ENCODE data around the gene MEIS2.

The MEIS2 gene

GRCh38 chr15:36996121-36996520, 104.2 kb downstream of the MEIS2 start:
- Histone ChIP-seq H3K4me1 (ENCODE audit: control insufficient read depth, insufficient read depth, low read length) (no peaks in the 10 kb centered on the region), H3K4me3 (ENCODE audit: low read depth, low read length) (no peak overlapping the region), H3K9me3 (ENCODE audit: control insufficient read depth, insufficient read depth, low read depth, low read length) (no peaks in the 10 kb centered on the region), H3K36me3 (ENCODE audit: control insufficient read depth in 2 of 2, insufficient read depth in 1 of 2, low read length in 2 of 2) (no peaks in the 10 kb centered on the region), H3K27ac (ENCODE audit: extremely low read depth, low read depth, low read length) (no peak overlapping the region)
- POLR2A ChIA-PET = no interaction called here
- TF ChIP-seq ELK4 (IDR thresholded peaks at IDR 0.05; ENCODE audit: borderline replicate concordance, low read depth, low read length) (no peak), GLIS1 (tag by site-specific recombination; IDR thresholded peaks at IDR 0.05) (no peak), ZNF155 (tag by site-specific recombination; IDR thresholded peaks at IDR 0.05) (no peak), ZNF670 (tag by site-specific recombination; IDR thresholded peaks at IDR 0.05; ENCODE audit: low read depth) (no peak), GLIS2 (tag by site-specific recombination; IDR thresholded peaks at IDR 0.05) (no peak), ZNF114 (tag by site-specific recombination; IDR thresholded peaks at IDR 0.05) (no peak), ZNF2 (tag by site-specific recombination; IDR thresholded peaks at IDR 0.05) (no peak), ZNF248 (tag by site-specific recombination; IDR thresholded peaks at IDR 0.05) (no peak), ZNF837 (tag by site-specific recombination; IDR thresholded peaks at IDR 0.05) (no peak), ZNF529 (tag by site-specific recombination; IDR thresholded peaks at IDR 0.05; ENCODE audit: insufficient replicate concordance) (no peak), ZNF76 (tag by site-specific recombination; IDR thresholded peaks at IDR 0.05; ENCODE audit: borderline replicate concordance, low read depth) (no peak), ZNF629 (tag by site-specific recombination; IDR thresholded peaks at IDR 0.05) (no peak), HOXD13 (CRISPR knock-in tag; IDR thresholded peaks at IDR 0.05; ENCODE audit: borderline replicate concordance) (no peak)
- TF ChIP-seq, protein P1, sequence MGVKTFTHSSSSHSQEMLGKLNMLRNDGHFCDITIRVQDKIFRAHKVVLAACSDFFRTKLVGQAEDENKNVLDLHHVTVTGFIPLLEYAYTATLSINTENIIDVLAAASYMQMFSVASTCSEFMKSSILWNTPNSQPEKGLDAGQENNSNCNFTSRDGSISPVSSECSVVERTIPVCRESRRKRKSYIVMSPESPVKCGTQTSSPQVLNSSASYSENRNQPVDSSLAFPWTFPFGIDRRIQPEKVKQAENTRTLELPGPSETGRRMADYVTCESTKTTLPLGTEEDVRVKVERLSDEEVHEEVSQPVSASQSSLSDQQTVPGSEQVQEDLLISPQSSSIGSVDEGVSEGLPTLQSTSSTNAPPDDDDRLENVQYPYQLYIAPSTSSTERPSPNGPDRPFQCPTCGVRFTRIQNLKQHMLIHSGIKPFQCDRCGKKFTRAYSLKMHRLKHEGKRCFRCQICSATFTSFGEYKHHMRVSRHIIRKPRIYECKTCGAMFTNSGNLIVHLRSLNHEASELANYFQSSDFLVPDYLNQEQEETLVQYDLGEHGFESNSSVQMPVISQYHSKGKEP (tag by site-specific recombination; IDR thresholded peaks at IDR 0.05) = no peak
- TF ChIP-seq, protein P2, sequence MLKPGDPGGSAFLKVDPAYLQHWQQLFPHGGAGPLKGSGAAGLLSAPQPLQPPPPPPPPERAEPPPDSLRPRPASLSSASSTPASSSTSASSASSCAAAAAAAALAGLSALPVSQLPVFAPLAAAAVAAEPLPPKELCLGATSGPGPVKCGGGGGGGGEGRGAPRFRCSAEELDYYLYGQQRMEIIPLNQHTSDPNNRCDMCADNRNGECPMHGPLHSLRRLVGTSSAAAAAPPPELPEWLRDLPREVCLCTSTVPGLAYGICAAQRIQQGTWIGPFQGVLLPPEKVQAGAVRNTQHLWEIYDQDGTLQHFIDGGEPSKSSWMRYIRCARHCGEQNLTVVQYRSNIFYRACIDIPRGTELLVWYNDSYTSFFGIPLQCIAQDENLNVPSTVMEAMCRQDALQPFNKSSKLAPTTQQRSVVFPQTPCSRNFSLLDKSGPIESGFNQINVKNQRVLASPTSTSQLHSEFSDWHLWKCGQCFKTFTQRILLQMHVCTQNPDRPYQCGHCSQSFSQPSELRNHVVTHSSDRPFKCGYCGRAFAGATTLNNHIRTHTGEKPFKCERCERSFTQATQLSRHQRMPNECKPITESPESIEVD (tag by site-specific recombination; IDR thresholded peaks at IDR 0.05) = no peak
- CTCF ChIA-PET = interaction anchor here (0.5 kb wide), 1 partner anchor 1311 kb away, joined by 4 read pairs; no protein-coding TSS in a partner anchor

DNA sequence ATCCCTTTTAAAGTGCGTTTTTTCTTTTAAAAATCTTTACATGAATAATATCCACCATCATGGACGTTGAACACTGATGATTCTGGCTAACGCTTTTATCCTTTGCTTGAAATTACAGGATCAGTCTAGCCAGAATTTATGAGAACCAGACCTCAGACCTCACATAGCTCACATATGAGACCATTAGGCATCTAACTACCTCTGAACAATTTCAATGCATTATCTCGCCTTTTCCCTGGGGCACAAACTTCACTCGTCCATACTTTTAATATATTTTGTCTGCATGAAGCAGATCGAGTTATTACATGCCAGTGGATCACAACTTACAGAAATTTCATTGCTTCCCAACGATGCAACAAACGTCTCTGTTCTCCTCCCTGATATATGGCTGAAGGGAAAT, 105.6 kb downstream of the MEIS2 start:
- Histone ChIP-seq H3K36me3 (ENCODE audit: control insufficient read depth in 2 of 2, insufficient read depth in 1 of 2, low read length in 2 of 2) (no peaks in the 10 kb centered on the region), H3K27ac (ENCODE audit: extremely low read depth, low read depth, low read length) (no peak overlapping the region), H3K9me3 (ENCODE audit: control insufficient read depth, insufficient read depth, low read depth, low read length) (no peaks in the 10 kb centered on the region), H3K4me3 (ENCODE audit: low read depth, low read length) (no peak overlapping the region), H3K4me1 (ENCODE audit: control insufficient read depth, insufficient read depth, low read length) (no peaks in the 10 kb centered on the region)
- TF ChIP-seq BCL11A (tag by site-specific recombination; IDR thresholded peaks at IDR 0.05; ENCODE audit: low read depth) = no peak
- no peak for TF ChIP-seq ZBTB21 (tag by site-specific recombination; IDR thresholded peaks at IDR 0.05)
- TF ChIP-seq IKZF3 (tag by site-specific recombination; IDR thresholded peaks at IDR 0.05) = no peak
- ChIA-PET POLR2A (no interaction called here), CTCF (no interaction called here)

DNA sequence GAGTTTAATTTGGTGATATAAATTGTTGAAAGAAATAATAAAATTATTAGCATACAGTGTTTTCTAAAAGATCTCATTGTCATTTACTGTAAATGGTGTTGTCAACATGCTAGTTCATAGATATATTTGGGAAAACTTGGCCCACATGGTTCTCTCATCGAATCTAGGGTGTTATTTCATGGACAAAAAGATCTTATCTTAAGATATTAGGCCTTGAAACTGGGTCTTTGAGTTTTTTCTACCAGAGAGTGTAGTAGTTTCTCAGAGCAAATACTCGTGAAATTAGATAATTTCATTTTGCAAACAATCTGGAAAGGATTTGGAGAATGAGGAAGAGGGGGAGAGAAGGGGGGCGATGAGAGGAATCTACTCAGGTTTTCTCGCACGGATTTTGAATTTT, 107.9 kb downstream of the MEIS2 start:
- POLR2A ChIA-PET = no interaction called here
- Histone ChIP-seq H3K9me3 (ENCODE audit: control insufficient read depth, insufficient read depth, low read depth, low read length) (no peaks in the 10 kb centered on the region), H3K27ac (ENCODE audit: extremely low read depth, low read depth, low read length) (no peak overlapping the region), H3K4me1 (ENCODE audit: control insufficient read depth, insufficient read depth, low read length) (no peaks in the 10 kb centered on the region), H3K36me3 (ENCODE audit: control insufficient read depth in 2 of 2, insufficient read depth in 1 of 2, low read length in 2 of 2) (no peaks in the 10 kb centered on the region), H3K4me3 (ENCODE audit: low read depth, low read length) (no peak overlapping the region)
- TF ChIP-seq HOXD13 (CRISPR knock-in tag; IDR thresholded peaks at IDR 0.05; ENCODE audit: borderline replicate concordance) = no peak
- no peak for TF ChIP-seq ZSCAN30 (tag by site-specific recombination; IDR thresholded peaks at IDR 0.05)
- TF ChIP-seq ZNF391 (tag by site-specific recombination; IDR thresholded peaks at IDR 0.05; ENCODE audit: borderline replicate concordance, low read depth) = no peak
- TF ChIP-seq ZNF335 (tag by site-specific recombination; conservative IDR thresholded peaks at IDR 0.05) = no peak
- TF ChIP-seq, protein P3, sequence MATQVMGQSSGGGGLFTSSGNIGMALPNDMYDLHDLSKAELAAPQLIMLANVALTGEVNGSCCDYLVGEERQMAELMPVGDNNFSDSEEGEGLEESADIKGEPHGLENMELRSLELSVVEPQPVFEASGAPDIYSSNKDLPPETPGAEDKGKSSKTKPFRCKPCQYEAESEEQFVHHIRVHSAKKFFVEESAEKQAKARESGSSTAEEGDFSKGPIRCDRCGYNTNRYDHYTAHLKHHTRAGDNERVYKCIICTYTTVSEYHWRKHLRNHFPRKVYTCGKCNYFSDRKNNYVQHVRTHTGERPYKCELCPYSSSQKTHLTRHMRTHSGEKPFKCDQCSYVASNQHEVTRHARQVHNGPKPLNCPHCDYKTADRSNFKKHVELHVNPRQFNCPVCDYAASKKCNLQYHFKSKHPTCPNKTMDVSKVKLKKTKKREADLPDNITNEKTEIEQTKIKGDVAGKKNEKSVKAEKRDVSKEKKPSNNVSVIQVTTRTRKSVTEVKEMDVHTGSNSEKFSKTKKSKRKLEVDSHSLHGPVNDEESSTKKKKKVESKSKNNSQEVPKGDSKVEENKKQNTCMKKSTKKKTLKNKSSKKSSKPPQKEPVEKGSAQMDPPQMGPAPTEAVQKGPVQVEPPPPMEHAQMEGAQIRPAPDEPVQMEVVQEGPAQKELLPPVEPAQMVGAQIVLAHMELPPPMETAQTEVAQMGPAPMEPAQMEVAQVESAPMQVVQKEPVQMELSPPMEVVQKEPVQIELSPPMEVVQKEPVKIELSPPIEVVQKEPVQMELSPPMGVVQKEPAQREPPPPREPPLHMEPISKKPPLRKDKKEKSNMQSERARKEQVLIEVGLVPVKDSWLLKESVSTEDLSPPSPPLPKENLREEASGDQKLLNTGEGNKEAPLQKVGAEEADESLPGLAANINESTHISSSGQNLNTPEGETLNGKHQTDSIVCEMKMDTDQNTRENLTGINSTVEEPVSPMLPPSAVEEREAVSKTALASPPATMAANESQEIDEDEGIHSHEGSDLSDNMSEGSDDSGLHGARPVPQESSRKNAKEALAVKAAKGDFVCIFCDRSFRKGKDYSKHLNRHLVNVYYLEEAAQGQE (tag by site-specific recombination; IDR thresholded peaks at IDR 0.05) = no peak
- TF ChIP-seq KLF9 (tag by site-specific recombination; IDR thresholded peaks at IDR 0.05; ENCODE audit: low read depth) = no peak
- TF ChIP-seq, protein P4, sequence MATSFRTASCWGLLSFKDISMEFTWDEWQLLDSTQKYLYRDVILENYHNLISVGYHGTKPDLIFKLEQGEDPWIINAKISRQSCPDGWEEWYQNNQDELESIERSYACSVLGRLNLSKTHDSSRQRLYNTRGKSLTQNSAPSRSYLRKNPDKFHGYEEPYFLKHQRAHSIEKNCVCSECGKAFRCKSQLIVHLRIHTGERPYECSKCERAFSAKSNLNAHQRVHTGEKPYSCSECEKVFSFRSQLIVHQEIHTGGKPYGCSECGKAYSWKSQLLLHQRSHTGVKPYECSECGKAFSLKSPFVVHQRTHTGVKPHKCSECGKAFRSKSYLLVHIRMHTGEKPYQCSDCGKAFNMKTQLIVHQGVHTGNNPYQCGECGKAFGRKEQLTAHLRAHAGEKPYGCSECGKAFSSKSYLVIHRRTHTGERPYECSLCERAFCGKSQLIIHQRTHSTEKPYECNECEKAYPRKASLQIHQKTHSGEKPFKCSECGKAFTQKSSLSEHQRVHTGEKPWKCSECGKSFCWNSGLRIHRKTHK (tag by site-specific recombination; IDR thresholded peaks at IDR 0.05) = no peak
- CTCF ChIA-PET = no interaction called here

All from HEK293 (cell line).